Psoas muscle (tissue), 8 donors: ENCODE data around the gene FHAD1. TPM values are rescaled to one million over a fixed set of nuclear protein-coding genes. Genes with fewer than 3 reads are reported as not detected.
A peak's percentile ranks its signal among the peaks of the same experiment; 100 is the strongest.

Source experiments
- ATAC-seq, 4 donors: fragments of 200-7000 bp; cut with Tn5 transposase; one replicate each; pipeline ENCODE4 v1.9.1; 2020; ENCODE audit warnings: moderate library complexity in 3 of 4, mild to moderate bottlenecking in 2 of 4
- DNase-seq, 2 donors: peaks; one replicate each; pipeline ENCODE4 v3.0.0-alpha.2; 2020
- H3K27ac ChIP-seq: fragments of 200-600 bp; one replicate; pipeline ENCODE4 v1.8.0; 2022
- H3K27me3 ChIP-seq, 3 donors: fragments of 200-600 bp in 1 of 3; one replicate each; pipeline versions ENCODE4 v1.6.1 to v1.8.0; 2013 to 2022; ENCODE audit warnings: low read length in 2 of 3, mild to moderate bottlenecking in 2 of 3, moderate library complexity in 1 of 3; ENCODE audit not compliant: insufficient read depth in 3 of 3
- H3K36me3 ChIP-seq, 2 donors: fragments of 200-600 bp in 1 of 2; one replicate each; pipeline versions ENCODE4 v1.6.1 to v1.8.0; 2013 to 2022; ENCODE audit warnings: low read depth in 1 of 2, mild to moderate bottlenecking in 1 of 2, moderate library complexity in 1 of 2; ENCODE audit not compliant: insufficient read depth in 1 of 2
- H3K4me1 ChIP-seq: fragments of 200-600 bp; one replicate; pipeline ENCODE4 v1.8.0; 2022
- H3K4me3 ChIP-seq: fragments of 200-600 bp; one replicate; pipeline ENCODE4 v1.8.0; 2022; ENCODE audit warnings: mild to moderate bottlenecking
- H3K9me3 ChIP-seq: fragments of 200-600 bp; one replicate; pipeline ENCODE4 v1.8.0; 2022
- CTCF ChIP-seq: fragments of 200-600 bp; IDR thresholded peaks from one replicate; pipeline ENCODE4 v1.8.0; 2022; ENCODE audit warnings: antibody characterized with exemption
- WGBS, 3 donors: extraction: QIAGEN DNeasy Blood & Tissue Kit; methylation state at CpG; one replicate each; pipeline versions ENCODE4 v1.1.6 to v1.1.7; 2013; 5-methylcytosine and 5-hydroxymethylcytosine counted together
- intact Hi-C, 2 donors: fragments of 100-400 bp; cut with DNase I; formaldehyde crosslinking; loops; one replicate each; pipeline versions ENCODE4 v1.11.0 to v1.14.2; 2022
- long read RNA-seq, 2 donors: library from polyadenylated mRNA; unstranded; transcript quantifications; one replicate each; pipeline ENCODE4 v2.0.0, GENCODE V29; 2021
- polyA plus RNA-seq, 3 donors: library from polyadenylated mRNA; stranded (reverse); fragments of 200-250 nt; gene quantifications; one replicate each; pipeline ENCODE4 v1.2.3, GENCODE V29; 2013
- total RNA-seq, 4 donors: library from RNA; stranded (reverse); fragmentation: NEBNext Ultra II Directional in 2 of 4; extraction: Animal tissue kit (Norgen Biotek cat#: 25700) in 2 of 4; gene quantifications; one replicate each; pipeline versions ENCODE4 v1.2.1 to v1.2.4, GENCODE V29; 2021 to 2023
- donor health status: healthy with polysubstance abuse.
- donor health status: DM: no; HTN: no; CAD: no; lungs with moderate emphysema.
- donor health status: Bipolar disorder and iron deficiency.
- donor health status: healthy.
- donor health status: DM: yes; HTN: yes; CAD: no.
- donor health status: DM: no; HTN: no; CAD: no.
- donor health status: DM: no; HTN: no; CAD: no.
- donor health status: DM: yes; HTN: yes; CAD: no.

The FHAD1 gene
- total RNA-seq (under 1 TPM in 2 of 4 donors, not detected in 2; 0.06 to 0.24 TPM), polyA plus RNA-seq (under 1 TPM in 1 of 3 donors, not detected in 2; 0.03 TPM)
- long read RNA-seq, donor 1, partial matches to known transcripts: 0 of 1 reads
- long read RNA-seq, donor 1, other reads (novel, unspliced or antisense): 1 of 1 reads
- long read RNA-seq, donor 2, partial matches to known transcripts: 0 of 1 reads
- long read RNA-seq, donor 2, other reads (novel, unspliced or antisense): 0 of 1 reads

GRCh38 chr1:15246960-15247614, at the start of gene FHAD1:
Gene FHAD1 (plus strand): TSS chr1:15247223. CDS start chr1:15251785, 4,562 bp downstream.
- Histone ChIP-seq H3K27me3 (peaks cover 3 to 35% (median 7%) of the 10 kb centered on the region in 3 donors), H3K4me1 (no peaks in the 10 kb centered on the region), H3K27ac (no peak within 1 kb of the TSS), H3K4me3 (peak within 1 kb of the TSS; percentile 44), H3K36me3 (no peaks in the 10 kb centered on the region), H3K9me3 (no peaks in the 10 kb centered on the region)
- peak in 1 of 2 donors; percentile 46 for DNase-seq
- 7 to 8% (median 8%) methylated on average over 39 to 55 of the region's 55 CpGs for WGBS, 3 donors
- intact Hi-C loops: no loop called here
- ATAC-seq: peak in 1 of 4 donors; percentile 37
- TF ChIP-seq CTCF: no peak

GRCh38 chr1:15197591-15198447, 49.2 kb upstream of the FHAD1 start:
- intact Hi-C loops: no loop called here
- WGBS, 3 donors: 87 to 90% (median 88%) methylated on average over 12 of the region's 12 CpGs
- ATAC-seq (no peak), DNase-seq (peak in 1 of 2 donors; percentile 9)
- Histone ChIP-seq H3K27ac (no peak overlapping the region), H3K4me1 (no peaks in the 10 kb centered on the region), H3K27me3 (peaks cover 0 to under 1% (median 0%) of the 10 kb centered on the region in 3 donors), H3K36me3 (no peaks in the 10 kb centered on the region), H3K4me3 (no peak overlapping the region), H3K9me3 (no peaks in the 10 kb centered on the region)
- TF ChIP-seq CTCF: no peak

GRCh38 chr1:15198684-15199083, 48.3 kb upstream of the FHAD1 start:
- intact Hi-C loops: no loop called here
- peak in 1 of 2 donors; percentile 25 for DNase-seq
- 76 to 86% (median 82%) methylated on average over 8 of the region's 8 CpGs for WGBS, 3 donors
- no peak overlapping the region for H3K27ac ChIP-seq
- no peaks in the 10 kb centered on the region for H3K27me3 ChIP-seq
- no peak overlapping the region for H3K4me3 ChIP-seq
- no peaks in the 10 kb centered on the region for H3K9me3 ChIP-seq
- H3K4me1 ChIP-seq: no peaks in the 10 kb centered on the region
- no peak for ATAC-seq
- no peak for TF ChIP-seq CTCF
- H3K36me3 ChIP-seq: no peaks in the 10 kb centered on the region

GRCh38 chr1:15201221-15201620, 45.8 kb upstream of the FHAD1 start:
- WGBS, 3 donors: 78 to 81% (median 78%) methylated on average over 4 of the region's 4 CpGs
- Histone ChIP-seq H3K36me3 (no peaks in the 10 kb centered on the region), H3K4me3 (no peak overlapping the region), H3K27me3 (no peaks in the 10 kb centered on the region), H3K4me1 (no peaks in the 10 kb centered on the region), H3K9me3 (no peaks in the 10 kb centered on the region), H3K27ac (no peak overlapping the region)
- intact Hi-C loops: no loop called here
- ATAC-seq: no peak
- DNase-seq: no peak
- TF ChIP-seq CTCF: no peak
